ENCODE measurements around the gene OTUB1.

The OTUB1 gene

DNA sequence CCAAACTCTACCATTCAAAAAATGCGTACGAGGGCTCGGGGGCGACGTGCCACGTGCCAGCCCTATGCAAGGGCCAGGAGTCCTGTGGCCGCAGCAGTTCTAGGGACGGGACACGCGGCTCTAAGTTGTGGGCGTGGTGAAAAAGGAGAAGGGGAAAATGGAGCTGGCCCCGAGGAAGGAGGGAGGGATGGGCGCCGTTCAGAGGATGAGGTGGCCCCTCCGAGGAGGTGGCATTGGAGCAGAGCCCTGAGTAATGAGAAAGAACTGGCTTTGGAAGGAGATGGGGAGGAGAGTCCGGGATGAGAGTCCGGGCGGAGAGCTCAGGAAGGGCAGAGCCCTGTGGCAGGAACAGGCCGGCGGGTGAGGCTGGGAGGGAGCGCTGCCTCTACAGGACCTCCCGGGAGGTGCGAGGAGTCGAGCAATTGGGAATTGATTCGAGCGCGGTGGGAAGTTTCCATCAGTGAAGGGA, 21.0 kb downstream of the OTUB1 start:
- Mint-ChIP-seq H3K27me3 (peaks cover 39% of the 10 kb centered on the region), H3K36me3 (ENCODE audit: low read depth) (no peaks in the 10 kb centered on the region), H3K9me3 (no peaks in the 10 kb centered on the region), H3K4me1 (ENCODE audit: low read depth) (peaks cover 12% of the 10 kb centered on the region), H3K4me3 (no peak overlapping the region), H3K27ac (no peak overlapping the region)
- no peak for DNase-seq

DNA sequence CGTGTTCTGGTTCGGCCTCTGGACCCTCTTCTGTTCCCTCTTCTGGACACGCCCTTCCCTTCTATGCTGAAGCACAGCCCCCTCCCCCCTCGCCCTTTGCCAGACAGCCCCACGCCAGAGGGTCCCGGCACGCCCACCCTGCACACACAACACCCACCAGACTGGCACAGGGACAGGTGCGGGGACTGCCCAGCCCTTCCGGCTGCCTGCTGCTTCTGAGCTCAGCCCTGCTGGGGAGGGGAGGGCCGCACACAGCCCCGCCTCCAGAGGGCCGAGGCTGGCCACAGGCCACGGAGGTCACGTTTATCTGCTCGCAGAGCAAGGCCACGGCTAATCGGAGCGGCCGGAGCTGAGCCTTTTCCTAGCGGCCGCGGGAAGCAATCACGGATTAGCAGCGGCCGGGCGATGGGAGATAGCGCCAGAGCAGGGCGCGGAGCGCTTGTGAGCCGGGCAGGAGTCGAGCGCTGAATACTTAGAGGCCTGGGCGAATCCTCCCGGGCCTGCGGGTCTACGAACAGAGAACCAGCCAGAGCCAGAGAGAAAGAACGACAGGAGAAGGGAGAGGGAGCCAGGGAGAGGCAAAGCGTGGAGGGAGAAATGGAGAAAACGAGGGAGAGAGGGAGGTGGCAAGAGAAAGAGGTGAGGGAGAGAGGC, 21.5 kb downstream of the OTUB1 start:
- Mint-ChIP-seq H3K27ac (no peak overlapping the region), H3K4me1 (ENCODE audit: low read depth) (peaks cover 12% of the 10 kb centered on the region), H3K27me3 (peaks cover 39% of the 10 kb centered on the region), H3K9me3 (no peaks in the 10 kb centered on the region), H3K4me3 (no peak overlapping the region), H3K36me3 (ENCODE audit: low read depth) (no peaks in the 10 kb centered on the region)
- DNase-seq = no peak

DNA sequence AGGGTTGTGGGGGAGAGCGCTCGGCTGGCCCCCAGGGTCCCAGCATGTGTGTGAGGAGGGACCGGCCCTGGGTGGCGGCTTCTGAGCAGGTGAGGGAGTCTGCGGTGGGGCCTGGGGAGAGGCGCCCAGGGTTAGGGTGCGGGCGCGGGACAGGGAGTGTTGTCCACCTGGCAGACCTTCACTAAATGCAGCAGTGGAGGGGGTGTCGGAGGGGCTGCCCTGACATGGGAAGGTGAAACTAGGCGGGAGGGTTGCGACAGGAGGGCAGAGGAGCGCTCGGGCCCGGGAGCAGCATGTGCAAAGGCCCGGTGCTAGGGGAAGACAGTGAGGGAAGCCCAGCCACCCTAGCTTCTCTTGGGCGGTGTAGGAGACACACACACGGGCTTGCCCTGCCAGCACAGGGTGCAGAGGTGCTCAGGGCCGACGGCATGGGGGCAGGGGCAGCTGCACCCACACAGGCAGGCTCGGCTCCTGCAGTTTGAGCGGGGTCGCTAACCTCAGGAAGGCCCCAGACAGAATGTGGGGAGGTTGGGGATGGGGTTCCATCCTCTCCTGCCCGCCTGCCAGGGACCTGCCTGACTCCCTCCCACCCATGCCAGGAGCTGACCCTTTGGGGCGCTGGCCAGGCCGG, 22.2 kb downstream of the OTUB1 start:
- Mint-ChIP-seq H3K27me3 (peaks cover 39% of the 10 kb centered on the region), H3K4me3 (no peak overlapping the region), H3K27ac (no peak overlapping the region), H3K4me1 (ENCODE audit: low read depth) (peaks cover 12% of the 10 kb centered on the region), H3K9me3 (no peaks in the 10 kb centered on the region), H3K36me3 (ENCODE audit: low read depth) (no peaks in the 10 kb centered on the region)
- no peak for DNase-seq

DNA sequence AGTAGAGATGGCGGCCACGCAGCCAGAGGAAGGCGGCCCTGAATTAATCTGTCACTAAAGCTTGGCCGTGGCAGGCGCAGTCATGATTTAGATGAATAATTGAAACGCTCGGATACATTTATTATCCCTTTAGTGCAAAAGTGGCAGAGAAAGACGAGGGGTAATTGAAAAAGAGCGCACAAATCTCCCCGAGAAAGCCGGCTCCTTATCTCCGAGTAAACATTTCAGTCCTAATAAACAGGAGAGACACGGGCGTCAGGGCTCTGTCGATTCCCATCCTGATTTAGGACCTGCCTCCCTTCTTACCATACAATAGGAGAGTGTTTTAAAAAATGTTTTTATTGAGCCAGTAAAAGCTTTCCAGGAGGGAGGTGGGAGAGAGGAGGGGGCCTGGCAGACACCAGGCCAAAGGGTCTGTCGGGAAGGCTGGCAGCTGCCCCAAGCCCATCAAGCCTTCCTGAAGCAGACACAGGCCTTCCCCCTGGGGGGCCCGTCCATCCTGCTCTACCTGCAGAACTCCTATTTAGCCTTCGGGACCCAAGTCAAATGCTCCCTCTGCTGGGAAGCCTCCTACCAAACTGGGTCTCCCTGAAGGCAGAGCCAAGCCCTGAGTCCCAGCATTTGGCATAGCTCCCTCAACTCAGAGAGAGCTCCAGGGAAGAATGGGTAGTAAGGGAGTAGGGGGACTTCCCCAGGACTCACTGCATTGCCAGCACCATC, 22.8 kb downstream of the OTUB1 start:
- H3K4me1 Mint-ChIP-seq (ENCODE audit: low read depth) = peaks cover 12% of the 10 kb centered on the region

DNA sequence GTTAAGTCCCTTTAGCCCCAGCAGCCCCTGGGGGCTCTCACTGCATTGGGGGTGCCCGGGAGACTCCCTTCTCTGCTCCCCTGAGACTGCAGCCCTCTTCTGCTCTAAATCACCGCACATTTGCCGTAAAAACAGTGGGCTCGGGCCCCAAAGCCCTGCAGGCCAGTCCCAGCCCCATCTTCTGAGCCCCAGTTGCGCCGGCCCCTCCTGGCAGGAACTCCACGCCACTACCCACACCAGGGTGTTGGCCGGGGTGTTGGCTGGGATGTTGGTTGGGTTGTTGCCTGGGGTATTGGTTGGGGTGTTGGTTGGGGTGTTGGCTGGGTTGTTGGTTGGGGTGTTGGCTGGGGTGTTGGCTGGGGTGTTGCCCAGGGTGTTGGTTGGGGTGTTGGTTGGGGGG, 23.5 kb downstream of the OTUB1 start:
- no peaks in the 10 kb centered on the region for H3K36me3 Mint-ChIP-seq (ENCODE audit: low read depth)
- DNase-seq = no peak
- no peaks in the 10 kb centered on the region for H3K9me3 Mint-ChIP-seq
- H3K27ac Mint-ChIP-seq = no peak overlapping the region
- H3K4me1 Mint-ChIP-seq (ENCODE audit: low read depth) = peaks cover 12% of the 10 kb centered on the region
- H3K27me3 Mint-ChIP-seq = peaks cover 39% of the 10 kb centered on the region
- no peak overlapping the region for H3K4me3 Mint-ChIP-seq

More for the DNA sequence above, 22.8 kb downstream of the OTUB1 start:
- H3K36me3 Mint-ChIP-seq (ENCODE audit: low read depth) = no peaks in the 10 kb centered on the region
- no peaks in the 10 kb centered on the region for H3K9me3 Mint-ChIP-seq
- H3K27ac Mint-ChIP-seq = no peak overlapping the region
- H3K27me3 Mint-ChIP-seq = peaks cover 39% of the 10 kb centered on the region
- DNase-seq = no peak
- no peak overlapping the region for H3K4me3 Mint-ChIP-seq

DNA sequence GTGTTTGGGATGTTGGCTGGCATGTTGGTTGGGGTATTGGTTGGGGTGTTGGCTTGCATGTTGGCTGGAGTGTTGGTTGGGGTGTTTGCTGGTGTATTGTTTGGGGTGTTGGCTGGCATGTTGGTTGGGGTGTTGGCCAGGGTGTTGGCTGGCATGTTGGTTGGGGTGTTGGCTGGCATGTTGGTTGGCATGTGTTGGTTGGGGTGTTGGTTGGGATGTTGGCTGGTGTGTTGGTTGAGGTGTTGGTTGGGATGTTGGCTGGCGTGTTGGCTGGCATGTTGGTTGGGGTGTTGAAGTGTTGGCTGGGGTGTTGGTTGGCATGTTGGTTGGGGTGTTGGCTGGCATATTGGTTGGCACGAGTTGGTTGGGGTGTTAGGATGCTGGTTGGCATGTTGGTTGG, 24.5 kb downstream of the OTUB1 start:
- no peak for DNase-seq
- no peak overlapping the region for H3K4me3 Mint-ChIP-seq
- no peaks in the 10 kb centered on the region for H3K9me3 Mint-ChIP-seq
- no peak overlapping the region for H3K27ac Mint-ChIP-seq
- H3K4me1 Mint-ChIP-seq (ENCODE audit: low read depth) = peaks cover 12% of the 10 kb centered on the region
- H3K36me3 Mint-ChIP-seq (ENCODE audit: low read depth) = no peaks in the 10 kb centered on the region
- H3K27me3 Mint-ChIP-seq = peaks cover 36% of the 10 kb centered on the region

DNA sequence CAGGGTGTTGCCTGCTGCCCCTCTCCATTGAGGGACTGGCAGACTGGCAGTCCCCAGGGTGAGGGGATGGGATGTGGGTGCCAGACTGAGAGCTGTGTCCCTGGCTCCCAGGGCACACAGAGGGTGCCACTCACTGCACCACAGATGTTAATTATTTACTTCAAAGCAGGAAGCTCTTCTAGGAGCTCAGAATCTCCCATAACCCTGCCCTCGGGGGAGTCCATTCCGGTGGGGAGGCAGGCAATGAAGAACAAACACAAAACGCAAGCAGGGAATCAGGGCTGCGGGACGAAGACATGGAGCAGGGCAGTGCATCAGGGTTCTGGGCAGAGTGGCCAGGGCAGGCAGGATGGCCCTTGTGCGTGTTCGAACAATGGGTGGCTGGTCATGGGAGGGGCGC, 25.1 kb downstream of the OTUB1 start:
- no peaks in the 10 kb centered on the region for H3K36me3 Mint-ChIP-seq (ENCODE audit: low read depth)
- no peak overlapping the region for H3K27ac Mint-ChIP-seq
- H3K27me3 Mint-ChIP-seq = peaks cover 30% of the 10 kb centered on the region
- no peak for DNase-seq
- no peaks in the 10 kb centered on the region for H3K9me3 Mint-ChIP-seq
- H3K4me1 Mint-ChIP-seq (ENCODE audit: low read depth) = peaks cover 12% of the 10 kb centered on the region
- H3K4me3 Mint-ChIP-seq = no peak overlapping the region

DNA sequence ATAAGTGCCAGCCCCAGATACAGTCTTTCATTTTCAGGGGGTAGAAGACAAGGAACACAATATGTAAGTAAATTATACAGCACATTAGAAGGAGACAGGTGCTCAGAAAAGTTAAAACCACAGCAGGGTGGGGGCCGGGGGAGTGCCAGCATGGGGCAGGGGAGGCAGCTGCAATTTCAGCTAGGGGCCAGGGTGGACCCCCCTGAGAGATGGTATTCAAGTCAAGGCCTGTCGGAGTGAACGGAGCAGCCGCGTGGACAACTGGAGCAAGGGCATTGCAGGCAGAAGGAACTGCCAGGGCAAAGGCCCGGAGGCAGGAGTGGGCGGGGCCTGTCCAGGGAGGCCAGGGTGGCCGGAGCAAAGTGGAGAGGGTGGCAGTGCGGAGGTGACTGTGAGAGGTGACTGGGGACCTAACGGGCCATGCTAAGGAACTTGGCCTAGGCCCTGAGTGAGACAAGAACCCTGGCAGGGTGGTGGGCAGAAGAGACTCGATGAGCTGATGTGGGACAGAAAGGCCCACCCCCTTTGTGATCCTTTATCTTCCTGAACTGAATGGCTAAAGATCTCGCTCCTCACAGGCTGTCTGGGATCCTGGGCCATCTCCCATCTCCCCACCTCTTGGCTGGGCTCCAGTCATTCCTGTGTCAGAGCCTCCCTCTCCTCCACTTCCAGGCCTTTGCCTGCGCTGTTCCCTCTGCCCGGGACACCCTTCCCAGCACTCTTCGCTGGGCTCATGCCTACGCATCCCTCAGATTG, 27.1 kb downstream of the OTUB1 start:
- peaks cover 10% of the 10 kb centered on the region for H3K27me3 Mint-ChIP-seq
- no peak overlapping the region for H3K4me3 Mint-ChIP-seq
- H3K9me3 Mint-ChIP-seq = no peaks in the 10 kb centered on the region

DNA sequence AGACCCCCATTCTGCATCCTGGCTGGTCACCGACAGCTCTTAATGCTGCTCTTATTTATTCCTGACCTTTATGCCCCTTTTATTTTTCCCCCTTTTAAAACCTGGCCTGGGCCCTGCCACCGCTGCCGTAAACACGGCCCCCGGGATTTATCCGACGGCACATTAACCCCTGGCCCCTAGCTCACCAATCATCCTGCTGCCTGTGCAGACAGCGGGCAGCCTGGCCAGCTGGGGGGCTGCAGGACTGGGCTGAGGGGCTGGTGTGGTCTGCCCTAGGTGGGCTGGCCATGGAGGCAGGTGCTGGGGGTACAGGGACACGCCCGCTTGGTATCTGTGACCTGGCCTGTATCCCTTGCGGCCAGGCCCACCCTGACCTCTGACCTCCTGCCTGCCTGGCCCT, 28.1 kb downstream of the OTUB1 start:
- Mint-ChIP-seq H3K4me1 (ENCODE audit: low read depth) (no peaks in the 10 kb centered on the region), H3K9me3 (no peaks in the 10 kb centered on the region), H3K27me3 (no peaks in the 10 kb centered on the region), H3K27ac (no peak overlapping the region), H3K4me3 (no peak overlapping the region), H3K36me3 (ENCODE audit: low read depth) (no peaks in the 10 kb centered on the region)
- DNase-seq = no peak

More for the DNA sequence above, 27.1 kb downstream of the OTUB1 start:
- no peaks in the 10 kb centered on the region for H3K4me1 Mint-ChIP-seq (ENCODE audit: low read depth)
- H3K27ac Mint-ChIP-seq = no peak overlapping the region
- H3K36me3 Mint-ChIP-seq (ENCODE audit: low read depth) = no peaks in the 10 kb centered on the region
- DNase-seq = no peak

DNA sequence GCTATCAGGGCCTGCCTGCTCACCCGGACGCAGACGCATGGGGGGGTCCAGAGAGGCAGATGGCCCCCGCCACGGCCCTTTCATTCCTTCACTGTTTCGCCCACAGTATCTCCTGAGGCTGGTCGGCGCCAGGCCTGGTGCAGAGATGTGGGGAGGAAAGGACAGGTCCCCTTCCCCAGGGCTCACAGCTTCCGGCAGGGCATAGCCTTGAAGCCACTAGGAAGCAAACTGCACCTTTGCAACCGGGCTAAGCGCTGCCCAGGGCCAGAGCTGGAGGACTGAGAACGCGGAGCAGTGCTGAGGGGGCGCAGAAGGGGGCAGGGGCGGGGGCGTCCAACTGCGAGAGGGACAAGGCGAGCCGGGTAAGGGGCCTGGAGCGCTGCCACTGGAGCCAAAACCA, 29.3 kb downstream of the OTUB1 start:
- no peaks in the 10 kb centered on the region for H3K36me3 Mint-ChIP-seq (ENCODE audit: low read depth)
- no peak overlapping the region for H3K27ac Mint-ChIP-seq
- H3K9me3 Mint-ChIP-seq = no peaks in the 10 kb centered on the region
- DNase-seq = no peak
- H3K4me1 Mint-ChIP-seq (ENCODE audit: low read depth) = no peaks in the 10 kb centered on the region
- no peak overlapping the region for H3K4me3 Mint-ChIP-seq
- H3K27me3 Mint-ChIP-seq = no peaks in the 10 kb centered on the region

DNA sequence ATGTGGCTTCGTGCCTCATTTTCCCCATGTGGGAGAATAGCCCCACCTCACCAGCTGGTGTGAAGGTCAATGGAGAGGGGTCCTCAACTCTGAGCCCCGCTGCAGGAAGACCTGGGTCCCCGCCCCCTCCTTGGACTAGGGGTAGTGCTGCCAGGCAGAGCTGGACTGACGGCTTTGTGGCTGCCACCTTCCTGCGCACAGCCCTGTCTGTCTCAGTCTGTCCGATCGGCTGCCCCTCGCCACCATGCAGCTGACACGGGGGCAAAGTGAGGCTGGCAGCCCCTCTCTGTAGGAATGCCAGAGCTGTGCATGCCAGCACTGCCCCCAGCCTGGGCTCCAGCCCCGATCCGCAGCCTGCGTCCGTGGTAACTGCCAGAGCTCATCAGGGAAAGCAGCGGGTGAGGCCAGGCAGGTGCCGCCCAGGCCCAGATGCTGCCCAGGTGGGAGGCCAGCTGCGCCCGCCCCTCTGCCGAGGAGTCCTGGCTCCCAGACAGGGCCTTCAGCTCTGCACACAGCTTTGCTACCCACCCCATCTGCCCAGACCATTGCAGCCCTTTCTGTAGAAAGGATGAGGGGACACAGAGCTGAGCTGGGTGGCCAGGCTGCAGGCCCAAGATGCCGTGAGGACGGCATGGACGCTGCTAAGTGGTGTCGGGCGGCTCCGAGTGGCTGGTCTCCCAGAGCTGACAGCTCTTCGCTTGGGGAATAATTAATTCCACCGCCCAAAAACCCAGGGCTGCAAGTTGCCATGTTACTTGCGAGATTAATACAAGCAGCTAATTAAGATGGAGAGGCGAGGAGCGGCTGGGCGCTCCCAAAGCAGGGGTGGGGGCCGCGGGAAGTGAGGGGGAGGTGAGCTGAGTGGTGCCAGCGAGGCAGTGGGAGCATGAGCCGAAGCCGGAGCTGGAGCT, 30.0 kb downstream of the OTUB1 start:
- Mint-ChIP-seq H3K36me3 (ENCODE audit: low read depth) (no peaks in the 10 kb centered on the region), H3K4me3 (no peak overlapping the region), H3K4me1 (ENCODE audit: low read depth) (no peaks in the 10 kb centered on the region), H3K9me3 (no peaks in the 10 kb centered on the region), H3K27ac (no peak overlapping the region), H3K27me3 (no peaks in the 10 kb centered on the region)
- DNase-seq = no peak

DNA sequence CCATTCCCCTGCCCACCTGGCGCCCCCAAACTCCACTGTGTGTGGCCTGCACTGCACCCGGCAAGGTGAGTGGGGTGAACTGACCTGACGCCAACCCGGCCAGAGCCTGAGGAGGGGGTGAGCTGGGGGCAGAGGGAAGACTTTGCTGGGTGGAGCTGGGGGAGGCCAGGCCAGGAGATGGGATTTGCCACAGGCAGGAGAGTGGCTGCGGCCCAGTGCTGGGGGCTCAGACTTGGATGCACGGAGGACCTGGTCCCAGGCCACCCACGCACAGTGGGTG, 31.6 kb downstream of the OTUB1 start:
- Mint-ChIP-seq H3K27ac (no peak overlapping the region), H3K9me3 (no peaks in the 10 kb centered on the region), H3K4me1 (ENCODE audit: low read depth) (no peaks in the 10 kb centered on the region), H3K4me3 (no peak overlapping the region), H3K27me3 (no peaks in the 10 kb centered on the region), H3K36me3 (ENCODE audit: low read depth) (no peaks in the 10 kb centered on the region)
- no peak for DNase-seq

DNA sequence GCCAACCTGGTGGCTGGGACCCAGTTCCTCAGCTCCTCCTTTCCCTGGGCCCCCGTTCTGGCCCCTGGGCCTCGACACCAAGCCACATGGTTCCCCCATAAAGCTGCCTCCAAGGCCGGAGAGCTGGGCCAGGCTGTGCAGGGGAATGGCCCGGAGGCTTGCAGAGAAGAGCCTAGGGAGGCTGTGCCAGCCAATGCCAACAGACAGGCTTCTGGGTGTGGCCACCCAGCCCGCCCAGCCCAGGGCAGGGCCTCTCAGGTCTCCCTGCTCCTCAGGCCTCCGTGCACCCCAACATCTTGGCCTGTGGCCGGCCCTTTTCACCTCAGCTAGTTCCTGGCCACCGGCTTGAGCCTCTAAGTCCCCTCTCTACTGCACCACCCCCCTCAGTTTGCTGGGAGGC, 32.1 kb downstream of the OTUB1 start:
- Mint-ChIP-seq H3K9me3 (no peaks in the 10 kb centered on the region), H3K4me1 (ENCODE audit: low read depth) (no peaks in the 10 kb centered on the region), H3K4me3 (no peak overlapping the region), H3K36me3 (ENCODE audit: low read depth) (no peaks in the 10 kb centered on the region), H3K27me3 (no peaks in the 10 kb centered on the region), H3K27ac (no peak overlapping the region)
- DNase-seq = no peak

Measured in activated T-cell treated with anti-CD3 and anti-CD28 coated beads, Interleukin-2, amount 50 U/mL, for 24 hours (primary cell).